Astrocyte of the cerebellum (primary cell): Measurements from ENCODE around the gene TCIRG1.

Experiments
- DNase-seq: peaks from one replicate; pipeline ENCODE4 v3.0.0-alpha.2; 2011; ENCODE audit warnings: low read depth
- H3K4me3 ChIP-seq: 2 replicates; pipeline ENCODE4 v1.5.1; 2011; ENCODE audit warnings: mild to moderate bottlenecking, low read depth, low read length, moderate library complexity
- CTCF ChIP-seq: IDR thresholded peaks from 2 replicates; pipeline ENCODE4 v1.5.1; 2012; ENCODE audit warnings: low read length, low read depth, moderate library complexity, mild to moderate bottlenecking; ENCODE audit errors: missing control alignments
- in situ Hi-C: cut with HindIII; loops from 2 replicates; pipeline ENCODE4 v1.10.0; 2017; ENCODE audit warnings: low sequenced_read_pairs

TCIRG1 gene

GRCh38 chr11:68050371-68050841, 11.6 kb downstream of the TCIRG1 start:
- no peak for DNase-seq
- no peak overlapping the region for H3K4me3 ChIP-seq

GRCh38 chr11:68051191-68052136, 12.6 kb downstream of the TCIRG1 start:
- DNase-seq = no peak
- in situ Hi-C loops = no loop called here
- no peak overlapping the region for H3K4me3 ChIP-seq
- TF ChIP-seq CTCF = no peak

More at GRCh38 chr11:68050371-68050841, 11.6 kb downstream of the TCIRG1 start:
- TF ChIP-seq CTCF = no peak
- in situ Hi-C loops = no loop called here

- no peak overlapping the region for H3K4me3 ChIP-seq
- in situ Hi-C loops = no loop called here
- TF ChIP-seq CTCF = no peak
- no peak for DNase-seq
Measured at GRCh38 chr11:68052137-68052873, 13.5 kb downstream of the TCIRG1 start.

DNA sequence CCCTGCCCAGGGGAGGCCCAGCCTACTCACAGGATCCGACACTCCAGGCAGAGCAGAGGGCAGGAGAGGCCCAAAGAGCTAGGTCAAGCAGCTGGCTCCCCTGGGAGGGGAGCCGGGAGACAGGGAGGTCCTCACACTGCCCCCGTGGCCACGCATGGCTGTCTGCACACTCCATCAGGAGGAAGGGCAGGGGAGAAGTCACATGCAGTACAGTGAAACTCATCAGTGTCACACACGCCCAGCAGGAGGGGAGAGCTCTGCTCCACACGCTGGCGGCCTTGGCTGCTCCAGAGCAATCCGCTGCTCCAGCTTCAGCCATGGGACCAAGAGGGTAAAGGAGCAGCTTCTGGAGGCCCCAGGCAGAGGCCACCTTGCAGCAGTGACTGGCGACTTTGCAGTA, 14.3 kb downstream of the TCIRG1 start:
- no peak overlapping the region for H3K4me3 ChIP-seq
- TF ChIP-seq CTCF = no peak
- DNase-seq = no peak
- in situ Hi-C loops = no loop called here

GRCh38 chr11:68053981-68054812, 15.4 kb downstream of the TCIRG1 start:
- in situ Hi-C loops = no loop called here
- no peak overlapping the region for H3K4me3 ChIP-seq
- TF ChIP-seq CTCF = no peak
- DNase-seq = no peak
